ENCODE data around the gene ZBTB45. TPM values are rescaled to one million over a fixed set of nuclear protein-coding genes. Genes with fewer than 3 reads are reported as not detected.

ZBTB45 gene
- total RNA-seq, 1 experiment from 2014 or later = 19.7 TPM

- Mint-ChIP-seq H3K9me3 (no peaks in the 10 kb centered on the region), H3K27ac (peak overlapping the region; percentile 99), H3K27me3 (ENCODE audit: low read depth) (no peaks in the 10 kb centered on the region), H3K36me3 (peaks cover 5% of the 10 kb centered on the region), H3K4me1 (peaks cover 47% of the 10 kb centered on the region), H3K4me3 (peak overlapping the region; percentile 97)
- no peak for ATAC-seq
- no peak for DNase-seq (ENCODE audit: low spot score)
- TF ChIP-seq MYBL2 (CRISPR knock-in tag; IDR thresholded peaks at IDR 0.05) (no peak), FOXK1 (CRISPR knock-in tag; IDR thresholded peaks at IDR 0.05) (no peak), NR3C1 (CRISPR knock-in tag; conservative IDR thresholded peaks at IDR 0.05; ENCODE audit: low read depth) (no peak), PRDM15 (CRISPR knock-in tag; IDR thresholded peaks at IDR 0.05) (no peak), NFYB (CRISPR knock-in tag; conservative IDR thresholded peaks at IDR 0.05; ENCODE audit: low read depth) (no peak)
- POLR2A ChIA-PET = interaction anchor here (0.6 to 3.3 kb wide), 15 partner anchors 9 to 61 kb away, joined by 3 to 34 read pairs (median 6); partner anchors contain the start of genes CHMP2A, TRIM28 and ZNF446
- CTCF ChIA-PET = interaction anchor here (0.9 to 6.5 kb wide), 23 partner anchors 8 to 191 kb away, joined by 3 to 60 read pairs (median 8); partner anchors contain the start of genes CHMP2A, RNF225, TRIM28 and UBE2M
These were observed 618 bp upstream of the ZBTB45 start for GRCh38 chr19:58520257-58520599.

- Mint-ChIP-seq H3K4me3 (peak overlapping the region; percentile 97), H3K4me1 (peaks cover 52% of the 10 kb centered on the region), H3K36me3 (peaks cover 5% of the 10 kb centered on the region), H3K9me3 (no peaks in the 10 kb centered on the region), H3K27me3 (ENCODE audit: low read depth) (no peaks in the 10 kb centered on the region), H3K27ac (peak overlapping the region; percentile 99)
- ChIA-PET CTCF (interaction anchor here (0.6 to 6.5 kb wide), 29 partner anchors 9 to 497 kb away, joined by 3 to 60 read pairs (median 7); partner anchors contain the start of genes CHMP2A, RNF225, TRIM28 and UBE2M), POLR2A (interaction anchor here (1.3 to 3.3 kb wide), 8 partner anchors 19 to 54 kb away, joined by 3 to 34 read pairs (median 10); partner anchors contain the start of genes CHMP2A, TRIM28 and UBE2M)
- TF ChIP-seq NFE2L1 (CRISPR knock-in tag; IDR thresholded peaks at IDR 0.05) = no peak
- TF ChIP-seq USF1 (CRISPR knock-in tag; IDR thresholded peaks at IDR 0.05) = 0 out of 2 replicates have a peak, but pooled peaks have one; percentile 11
- TF ChIP-seq GTF2I (CRISPR knock-in tag; conservative IDR thresholded peaks at IDR 0.05) = no peak
- peak; percentile 5; the same call in 1 of the 2 replicates for TF ChIP-seq ETV6 (CRISPR knock-in tag; IDR thresholded peaks at IDR 0.05)
- TF ChIP-seq RELA (CRISPR knock-in tag; IDR thresholded peaks at IDR 0.05; ENCODE audit: borderline replicate concordance) = 0 out of 2 replicates have a peak, but pooled peaks have one; percentile 9
- TF ChIP-seq FOXP4 (CRISPR knock-in tag; IDR thresholded peaks at IDR 0.05) = 0 out of 2 replicates have a peak, but pooled peaks have one; percentile 15
- ATAC-seq (peak; percentile 41), DNase-seq (ENCODE audit: low spot score) (peak; percentile 80)
These were observed 589 bp downstream of the ZBTB45 start for GRCh38 chr19:58519087-58519354.

- H3K9me3 Mint-ChIP-seq = no peaks in the 10 kb centered on the region
- POLR2A ChIA-PET = interaction anchor here (1.3 to 3.3 kb wide), 6 partner anchors 20 to 44 kb away, joined by 3 to 34 read pairs (median 12); partner anchors contain the start of genes CHMP2A, TRIM28 and UBE2M
- H3K27ac Mint-ChIP-seq = peak overlapping the region; percentile 99
- peaks cover 52% of the 10 kb centered on the region for H3K4me1 Mint-ChIP-seq
- TF ChIP-seq SMAD3 (CRISPR knock-in tag; IDR thresholded peaks at IDR 0.05; ENCODE audit: borderline replicate concordance) (no peak), ZNF416 (CRISPR knock-in tag; IDR thresholded peaks at IDR 0.05) (no peak)
- no peaks in the 10 kb centered on the region; the same call in 1 of the 2 replicates for H3K27me3 Mint-ChIP-seq (ENCODE audit: low read depth)
- no peak for DNase-seq (ENCODE audit: low spot score)
- CTCF ChIA-PET = interaction anchor here (0.6 to 6.5 kb wide), 28 partner anchors 10 to 497 kb away, joined by 3 to 60 read pairs (median 6); partner anchors contain the start of genes CHMP2A, RNF225, TRIM28 and UBE2M
- peak overlapping the region; percentile 97 for H3K4me3 Mint-ChIP-seq
- peaks cover 5% of the 10 kb centered on the region for H3K36me3 Mint-ChIP-seq
- no peak for ATAC-seq
These were observed 1.1 kb downstream of the ZBTB45 start for GRCh38 chr19:58518256-58519086.

All from WTC11 (cell line).